GM18861 (cell line): ENCODE measurements around the gene LHB.
"Not testable (repeated sequence)": the region's sequence is repeated elsewhere in the genome, so short reads cannot be mapped to it uniquely, and the experiment has no call there.

ENCODE experiments used
- ATAC-seq: cut with Tn5 transposase; IDR thresholded peaks from one replicate; pipeline ENCODE4 v1.9.1; 2021; ENCODE audit not compliant: unreplicated experiment

Gene LHB

DNA sequence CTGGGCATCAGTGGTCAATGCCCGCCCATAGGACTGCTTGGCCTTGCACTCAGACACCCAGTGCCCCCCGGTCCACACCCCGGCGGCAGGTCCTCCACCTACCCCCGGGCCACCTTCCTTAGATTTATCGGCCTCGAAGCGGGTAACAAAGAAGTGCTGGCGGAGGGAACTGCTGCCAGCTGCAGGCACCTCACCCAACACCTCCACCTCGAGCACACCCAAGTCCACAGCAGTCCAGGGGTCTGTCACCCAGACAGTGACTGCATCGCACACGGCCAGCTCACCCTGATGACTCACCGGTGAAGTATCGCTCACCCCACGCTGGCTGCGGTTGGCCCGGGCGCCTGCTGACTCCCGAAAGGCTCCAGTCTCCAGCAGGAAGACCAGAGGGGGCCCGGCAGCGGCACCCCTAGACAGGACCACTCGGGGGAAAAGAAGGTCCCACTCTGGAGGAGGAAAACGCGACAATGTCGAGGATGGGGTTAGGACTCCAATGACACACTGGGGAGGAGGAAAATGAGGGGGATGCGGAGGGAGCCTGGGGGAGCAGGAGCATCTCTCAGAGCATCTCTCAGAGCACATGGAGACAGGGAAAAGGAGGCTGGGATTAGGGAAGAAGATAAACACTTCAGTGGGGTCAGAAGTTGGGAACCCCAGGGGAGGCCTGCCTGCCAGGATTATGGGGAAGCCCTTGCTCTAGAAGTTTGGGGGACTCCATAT is 21.8 kb upstream of the LHB start:
- not testable (repeated sequence) for ATAC-seq

GRCh38 chr19:49038111-49038510 is 21.2 kb upstream of the LHB start:
- not testable (repeated sequence) for ATAC-seq

DNA sequence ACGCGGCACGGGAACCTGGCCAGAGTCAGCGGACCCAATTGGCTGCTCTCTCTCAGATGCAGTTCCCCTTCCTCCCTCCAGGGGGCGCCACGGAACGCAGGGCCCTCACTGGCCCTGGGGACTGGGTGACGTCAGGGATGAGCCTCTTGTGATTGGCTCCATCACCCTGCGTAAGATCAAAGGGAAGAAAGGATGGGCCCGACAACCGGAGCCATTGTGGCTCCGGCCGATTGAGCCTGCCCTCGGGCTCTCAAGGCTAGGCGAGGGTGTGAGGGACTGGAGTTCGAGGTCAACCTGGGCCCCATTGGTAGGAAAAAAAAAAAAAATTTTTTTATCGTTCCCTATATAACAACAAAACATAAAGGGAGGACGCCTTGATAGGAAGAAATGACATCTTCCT is 19.9 kb upstream of the LHB start, which contains the start of gene CGB1:
TSS of gene CGB1 (minus strand) at position 81 of the 400 bp plus-strand sequence. CDS start 184 bp downstream, outside the sequence.
- not testable (repeated sequence) for ATAC-seq

DNA sequence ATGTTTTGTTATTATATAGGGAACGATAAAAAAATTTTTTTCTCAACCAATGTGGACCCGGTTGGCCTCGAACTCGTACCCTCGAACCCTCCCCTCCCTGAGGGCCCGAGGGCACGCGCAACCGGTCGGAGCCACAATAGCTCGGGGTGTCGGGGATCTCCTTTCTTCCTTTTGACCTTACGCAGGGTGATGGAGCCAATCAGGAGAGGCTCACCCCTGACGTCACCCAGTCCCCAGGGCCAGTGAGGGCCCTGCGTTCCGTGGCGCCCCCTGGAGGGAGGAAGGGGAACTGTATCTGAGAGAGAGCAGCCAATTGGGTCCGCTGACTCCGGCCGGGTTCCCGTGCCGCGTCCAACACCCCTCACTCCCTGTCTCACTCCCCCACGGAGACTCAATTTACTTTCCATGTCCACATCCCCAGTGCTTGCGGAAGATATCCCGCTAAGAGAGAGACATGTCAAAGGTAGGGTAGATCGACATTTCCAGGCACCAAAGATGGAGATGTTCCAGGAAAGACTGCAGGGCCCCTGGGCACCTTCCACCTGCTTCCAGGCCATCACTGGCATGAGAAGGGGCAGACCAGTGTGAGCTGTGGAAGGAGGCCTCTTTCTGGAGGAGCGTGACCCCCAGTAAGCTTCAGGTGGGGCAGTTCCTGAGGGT is 14.9 kb upstream of the LHB start, which contains the start of gene CGB2:
TSS of gene CGB2 (plus strand) at position 249 of the 660 bp plus-strand sequence. CDS start at position 455, 206 bp downstream.
- ATAC-seq, result not testable (repeated sequence)

GRCh38 chr19:49030323-49030722 is 13.4 kb upstream of the LHB start:
- ATAC-seq, result not testable (repeated sequence)

- not testable (repeated sequence) for ATAC-seq
Measured at GRCh38 chr19:49029749-49030148, 12.9 kb upstream of the LHB start.

DNA sequence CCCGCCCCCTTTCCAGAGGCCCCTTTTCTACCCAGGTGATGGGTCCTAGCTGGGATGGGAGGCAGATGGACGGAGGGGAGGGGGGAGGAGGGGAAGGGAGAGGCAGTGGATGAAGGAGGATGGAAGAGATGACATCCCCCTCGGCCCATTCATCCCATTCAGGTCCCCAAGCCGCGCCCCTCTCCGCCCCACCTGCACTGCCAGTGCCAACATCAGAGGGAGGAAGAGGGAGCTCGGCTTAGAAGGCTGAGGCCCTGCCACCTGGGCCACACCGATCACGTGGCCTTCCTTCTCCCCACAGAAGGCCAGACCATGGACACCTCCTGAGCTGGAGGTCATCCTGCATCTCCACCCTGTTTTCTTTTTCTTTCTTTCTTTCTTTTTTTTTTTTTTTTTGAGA is 11.8 kb upstream of the LHB start:
- not testable (repeated sequence) for ATAC-seq

GRCh38 chr19:49025599-49025998 is 8.7 kb upstream of the LHB start:
- ATAC-seq, result not testable (repeated sequence)

- not testable (repeated sequence) for ATAC-seq
Measured at GRCh38 chr19:49025088-49025487, 8.2 kb upstream of the LHB start.

DNA sequence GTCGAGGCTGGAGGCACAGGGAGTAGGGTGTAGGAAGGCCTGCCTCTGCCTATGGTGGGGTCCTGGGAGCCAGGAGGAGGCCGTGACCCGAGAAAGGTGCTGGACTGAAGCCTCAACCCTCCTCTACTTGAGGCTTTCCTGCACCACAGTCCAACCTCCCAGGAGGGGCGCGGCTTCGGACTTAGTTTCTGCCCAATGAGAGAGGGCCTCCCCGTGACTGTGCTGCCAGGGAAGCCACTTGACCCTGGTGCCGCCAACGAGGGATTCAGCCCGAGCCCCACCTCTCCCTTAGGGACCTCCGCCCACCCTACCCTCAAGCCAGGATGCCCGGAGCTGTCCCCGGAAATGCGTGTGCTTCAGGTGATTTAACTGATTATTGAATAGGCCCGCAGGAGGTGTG is 7.3 kb upstream of the LHB start, which contains the start of gene CGB3:
TSS of gene CGB3 (minus strand) at position 101 of the 400 bp plus-strand sequence. CDS start 362 bp downstream, outside the sequence.
- ATAC-seq, result not testable (repeated sequence)

DNA sequence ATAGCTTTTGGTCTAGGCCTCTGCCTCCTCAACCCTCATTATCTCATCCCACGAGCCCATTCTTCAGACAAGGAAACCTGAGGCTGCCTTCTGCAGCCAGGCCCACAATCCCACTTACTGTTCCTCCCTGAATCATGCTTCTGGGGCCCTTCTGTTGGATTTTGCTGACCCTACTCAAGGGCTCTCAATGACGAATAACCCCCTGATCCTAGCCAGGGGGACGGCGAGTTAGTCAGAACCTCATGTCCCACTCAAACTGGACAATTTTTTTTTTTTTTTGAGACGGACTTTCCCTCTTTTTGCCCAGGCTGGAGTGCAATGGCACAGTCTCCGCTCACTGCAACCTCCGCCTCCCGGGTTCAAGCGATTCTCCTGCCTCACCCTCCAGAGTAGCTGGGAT is 5.2 kb upstream of the LHB start:
- ATAC-seq, result no peak

DNA sequence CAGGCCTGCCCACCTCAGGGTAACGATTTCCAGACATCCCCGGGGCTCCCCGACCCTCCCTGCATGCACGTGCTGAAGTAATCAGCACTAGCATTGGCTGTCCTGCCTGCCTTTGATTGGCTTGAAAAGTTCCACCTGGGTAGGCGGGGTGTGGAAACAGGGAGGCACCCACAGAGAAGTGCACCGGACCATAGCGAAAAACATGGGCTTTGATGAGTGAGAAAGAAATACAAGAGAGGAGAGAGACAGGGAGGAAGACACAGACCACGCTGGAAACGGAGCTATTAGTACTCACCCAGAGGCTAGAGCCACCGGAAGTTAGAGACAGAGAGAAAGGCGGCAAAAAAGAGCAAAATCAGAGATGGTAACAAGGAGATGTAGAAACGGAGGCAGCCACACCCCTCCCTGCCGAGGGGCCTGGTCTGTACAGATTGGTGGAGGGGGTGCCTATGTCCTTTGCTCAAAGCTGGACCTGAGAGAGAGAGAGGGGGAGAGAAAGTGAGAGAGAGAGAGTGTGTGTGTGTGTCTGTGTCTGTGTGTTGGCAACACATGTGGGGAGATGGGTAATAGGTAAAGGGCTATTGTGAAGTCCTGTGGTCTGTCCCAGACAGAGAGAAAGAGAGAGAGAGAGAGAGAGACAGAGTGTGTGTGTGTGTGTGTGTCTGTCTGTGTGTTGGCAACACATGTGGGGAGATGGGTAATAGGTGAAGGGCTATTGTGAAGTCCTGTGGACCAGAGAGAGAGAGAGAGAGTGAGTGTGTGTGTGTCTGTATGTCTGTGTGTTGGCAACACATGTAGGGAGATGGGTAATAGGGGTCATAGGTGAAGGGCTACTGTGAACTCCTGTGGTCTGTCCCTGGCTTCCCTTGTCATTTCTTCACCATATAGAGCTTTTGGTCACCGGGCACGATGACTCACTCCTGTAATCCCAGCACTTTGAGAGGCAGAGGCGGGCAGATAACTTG is 4.3 kb upstream of the LHB start:
- ATAC-seq, result no peak

GRCh38 chr19:49020342-49020741 is 3.5 kb upstream of the LHB start:
- no peak for ATAC-seq

DNA sequence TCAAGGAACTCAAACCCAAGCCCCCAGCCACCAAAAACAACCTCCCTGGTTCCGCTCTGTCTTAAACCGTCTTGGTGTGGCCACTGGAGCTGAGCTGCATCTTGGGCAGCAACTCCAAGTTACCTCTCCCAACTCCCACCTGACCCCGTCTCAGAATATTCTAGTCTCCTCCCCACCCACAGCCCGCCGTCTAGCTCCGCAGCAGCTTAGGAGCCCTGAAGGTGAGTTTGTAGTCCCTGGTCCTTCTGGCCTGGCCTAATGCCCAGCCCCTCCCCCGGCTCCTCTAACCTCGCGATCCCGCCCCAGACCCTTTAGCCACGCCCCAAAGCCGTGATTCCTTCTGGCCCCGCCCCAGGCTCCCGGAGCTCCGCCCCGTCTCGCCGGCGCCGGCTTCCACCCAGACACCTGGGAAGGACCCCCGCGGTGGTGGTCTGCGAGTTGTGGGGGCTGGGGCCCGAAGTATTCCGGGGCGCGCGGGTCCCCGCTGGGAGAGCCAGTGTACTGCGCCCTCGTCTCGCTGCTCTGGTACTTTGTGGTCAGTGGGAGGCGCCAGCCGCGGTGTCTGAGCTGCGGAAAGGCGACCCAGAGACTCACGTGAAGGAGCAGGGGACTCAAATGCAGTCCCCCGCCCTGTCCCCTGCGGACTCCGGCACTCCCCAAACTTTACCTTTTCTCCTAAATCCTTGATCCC is 2.5 kb upstream of the LHB start:
- no peak for ATAC-seq

DNA sequence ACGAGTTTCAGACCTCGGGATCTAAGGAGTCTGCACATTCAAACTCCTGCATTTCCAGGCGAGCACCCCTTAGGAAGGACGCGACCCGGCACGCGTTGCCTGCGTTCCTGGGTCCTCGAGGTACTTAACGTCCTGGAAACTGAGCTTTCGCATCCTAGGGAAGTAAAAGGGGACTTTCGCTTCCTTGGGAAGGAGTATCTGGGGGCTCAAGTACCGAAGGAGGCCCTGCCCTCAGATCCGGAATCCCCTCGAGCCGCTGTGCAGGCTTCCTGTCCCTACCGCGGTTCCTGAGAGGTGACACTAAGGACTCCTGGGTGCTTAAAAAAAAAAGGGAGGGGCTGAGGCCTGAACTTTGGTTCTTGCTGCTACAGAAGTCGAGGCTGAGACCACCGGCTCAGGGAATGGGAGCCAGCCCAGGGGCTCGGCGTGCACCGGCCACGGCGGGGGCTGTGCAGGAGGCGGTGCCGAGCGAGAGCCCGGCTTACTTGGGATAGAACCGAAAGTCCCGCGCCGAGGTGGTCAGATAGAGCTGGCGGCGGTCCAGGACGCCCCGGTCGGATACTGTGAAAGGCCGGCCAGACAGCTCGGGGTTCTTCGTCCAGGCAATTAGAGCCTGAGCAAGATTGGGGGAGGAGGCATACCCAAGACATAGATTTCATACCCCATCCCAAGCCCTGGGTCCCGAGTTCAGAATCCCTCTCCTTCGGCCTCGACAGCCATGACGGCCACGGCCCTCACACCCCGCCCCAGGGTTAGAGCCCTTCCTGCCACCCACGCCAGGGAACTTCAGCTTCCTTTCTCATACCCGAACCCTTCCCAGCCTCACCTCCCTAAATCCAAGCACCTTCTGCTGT is 1.7 kb upstream of the LHB start:
- ATAC-seq, result not testable (repeated sequence)

GRCh38 chr19:49017666-49018351 is 918 bp upstream of the LHB start:
- no peak for ATAC-seq

GRCh38 chr19:49016067-49016839 is 638 bp downstream of the LHB start:
- ATAC-seq, result no peak

DNA sequence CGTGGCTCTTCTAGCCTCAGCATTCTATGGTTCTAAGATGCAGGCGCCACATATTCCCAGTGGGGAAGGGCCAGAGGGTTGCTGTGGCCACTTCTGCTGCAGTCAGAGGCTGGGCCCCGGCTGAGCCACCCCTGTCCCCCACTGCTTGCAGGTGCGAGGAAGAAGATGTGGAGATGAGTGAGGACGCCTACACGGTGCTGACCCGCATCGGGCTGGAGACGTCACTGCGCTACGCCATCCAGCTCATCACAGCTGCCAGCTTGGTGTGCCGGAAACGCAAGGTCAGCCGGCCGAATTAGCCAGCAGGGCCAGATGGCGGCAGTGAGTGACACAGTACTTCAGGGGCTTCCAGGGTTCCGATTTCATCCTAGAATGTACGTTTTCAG is 2.0 kb downstream of the LHB start:
- no peak for ATAC-seq
